Measurements from ENCODE around the gene SYT2.
"Not testable (repeated sequence)": the region's sequence is repeated elsewhere in the genome, so short reads cannot be mapped to it uniquely, and the experiment has no call there.

Gene SYT2

DNA sequence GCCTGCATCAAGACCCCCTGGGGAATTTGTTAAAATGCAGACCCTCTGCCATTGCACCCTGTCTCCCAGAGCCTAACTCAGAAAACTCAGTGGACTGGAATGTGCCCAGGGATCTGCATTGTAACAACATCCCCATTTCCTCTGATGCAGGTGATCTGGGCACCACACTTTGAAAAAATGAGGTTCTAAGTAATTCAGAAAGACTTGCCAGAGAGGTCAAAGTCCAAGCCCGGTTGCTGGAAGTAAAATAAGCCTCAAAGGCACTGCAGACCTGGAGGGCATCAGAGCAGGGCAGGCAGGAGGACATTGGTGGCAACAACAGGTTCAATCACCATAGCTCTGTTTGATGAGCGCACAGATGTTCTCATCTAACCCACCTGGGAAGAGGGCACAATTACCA, 90.7 kb downstream of the SYT2 start:
- DNase-seq: no peak

DNA sequence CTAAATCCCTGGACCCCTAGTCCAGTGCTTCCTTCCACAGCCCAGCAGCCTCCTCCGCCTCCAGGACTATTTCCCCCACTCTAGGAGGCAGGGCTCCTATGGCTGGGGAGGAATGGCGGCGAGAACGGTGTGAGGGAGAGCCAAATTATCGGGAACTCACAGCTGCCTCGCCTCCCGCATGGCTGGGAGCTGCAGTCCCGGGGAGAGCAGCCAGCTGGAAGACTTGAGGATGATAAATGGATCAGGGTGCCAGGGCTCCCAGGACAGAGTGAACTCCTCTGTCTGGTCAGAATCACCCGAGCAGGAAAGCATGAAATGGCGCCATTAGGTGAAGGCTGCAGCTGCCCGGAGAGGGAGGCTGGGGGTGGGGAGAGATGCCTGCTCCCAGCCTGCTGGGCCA, 91.2 kb downstream of the SYT2 start:
- not testable (repeated sequence) for DNase-seq

GRCh38 chr1:202616355-202616915, 93.8 kb downstream of the SYT2 start:
- DNase-seq: no peak

DNA sequence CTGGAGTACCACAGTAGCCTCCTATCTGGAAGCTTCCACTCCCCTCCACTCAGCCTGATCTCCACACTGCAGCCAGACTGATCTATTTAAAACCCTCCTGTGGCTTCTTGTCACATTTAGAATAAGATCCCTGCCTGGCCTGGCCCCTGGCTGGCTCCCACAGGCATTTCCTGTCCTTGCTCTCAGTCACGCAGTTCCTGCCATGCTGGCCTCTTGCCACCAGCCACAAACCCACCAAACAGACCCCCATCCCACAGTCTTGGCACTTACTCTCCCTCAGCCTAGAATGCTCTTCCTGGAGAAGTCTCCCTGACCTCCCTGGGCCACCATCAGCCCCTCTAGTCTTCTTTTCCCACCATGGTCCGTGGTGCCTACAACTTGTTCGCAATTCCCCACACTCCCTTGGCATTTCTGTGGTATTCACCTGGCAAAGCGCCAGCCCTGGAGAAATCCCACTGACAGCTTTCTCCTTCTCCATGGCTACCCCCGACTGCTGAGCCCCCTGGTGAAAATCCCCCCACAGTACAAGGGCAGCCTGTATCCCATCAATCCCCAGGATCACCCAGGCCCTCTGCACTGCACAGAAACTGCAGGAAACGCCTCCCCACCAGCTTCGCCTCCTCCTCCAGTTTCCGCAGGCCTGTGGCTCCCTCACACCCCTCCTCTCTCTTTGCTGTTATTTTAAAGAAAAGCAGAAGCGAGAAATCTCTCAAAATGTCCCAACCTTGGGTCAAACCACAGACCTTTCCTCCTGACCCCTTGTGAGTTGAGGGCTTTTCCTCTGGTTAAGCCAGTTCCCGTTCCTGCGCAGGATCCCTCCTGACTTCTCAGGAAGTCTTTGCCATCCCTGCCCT, 94.5 kb downstream of the SYT2 start:
- no peak for DNase-seq

DNA sequence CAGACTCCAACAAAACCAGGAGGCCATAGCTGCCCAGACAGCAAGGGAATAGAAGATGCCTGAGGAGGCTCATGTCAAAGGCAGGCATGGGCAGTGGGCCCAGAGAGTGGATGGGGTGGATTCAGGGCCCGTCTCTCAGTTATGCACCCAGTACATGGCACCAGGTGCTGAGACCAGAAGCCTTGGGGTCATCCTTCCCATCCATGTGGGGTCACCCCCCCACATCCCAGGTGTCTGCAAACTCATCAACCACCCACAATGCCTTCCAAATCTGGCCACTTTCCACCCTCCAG, 95.1 kb downstream of the SYT2 start:
- DNase-seq: not testable (repeated sequence)

GRCh38 chr1:202614363-202615207, 95.7 kb downstream of the SYT2 start:
- DNase-seq: not testable (repeated sequence)

GRCh38 chr1:202613571-202613970, 96.7 kb downstream of the SYT2 start:
- DNase-seq: no peak

- DNase-seq: not testable (repeated sequence)
Observed at GRCh38 chr1:202612036-202612435, 98.2 kb downstream of the SYT2 start.

- DNase-seq: no peak
Observed at GRCh38 chr1:202605515-202605914, 104.7 kb downstream of the SYT2 start.

DNA sequence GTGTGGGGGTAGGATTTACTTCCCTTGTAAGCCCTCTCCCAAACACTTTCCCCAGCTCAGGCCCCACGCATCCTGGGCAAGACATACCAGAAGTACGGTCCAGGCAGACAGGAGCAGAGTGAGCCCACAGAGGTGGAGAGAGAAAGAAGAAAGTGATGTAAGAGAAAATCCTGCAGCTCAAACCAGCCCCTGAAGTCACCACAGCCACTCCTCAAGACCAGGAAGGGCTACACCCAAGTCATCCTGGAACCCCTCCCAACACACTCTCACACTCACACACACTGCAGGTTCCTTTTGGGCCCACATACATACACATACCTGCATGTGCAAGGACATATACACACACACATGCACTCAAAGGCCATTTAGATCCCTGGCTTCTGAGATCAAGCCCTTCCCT, 106.8 kb downstream of the SYT2 start:
- DNase-seq: no peak

GRCh38 chr1:202600432-202601041, 109.7 kb downstream of the SYT2 start:
- no peak for DNase-seq

GRCh38 chr1:202599669-202600431, 110.4 kb downstream of the SYT2 start:
- peak; percentile 19 to 41 for DNase-seq

DNA sequence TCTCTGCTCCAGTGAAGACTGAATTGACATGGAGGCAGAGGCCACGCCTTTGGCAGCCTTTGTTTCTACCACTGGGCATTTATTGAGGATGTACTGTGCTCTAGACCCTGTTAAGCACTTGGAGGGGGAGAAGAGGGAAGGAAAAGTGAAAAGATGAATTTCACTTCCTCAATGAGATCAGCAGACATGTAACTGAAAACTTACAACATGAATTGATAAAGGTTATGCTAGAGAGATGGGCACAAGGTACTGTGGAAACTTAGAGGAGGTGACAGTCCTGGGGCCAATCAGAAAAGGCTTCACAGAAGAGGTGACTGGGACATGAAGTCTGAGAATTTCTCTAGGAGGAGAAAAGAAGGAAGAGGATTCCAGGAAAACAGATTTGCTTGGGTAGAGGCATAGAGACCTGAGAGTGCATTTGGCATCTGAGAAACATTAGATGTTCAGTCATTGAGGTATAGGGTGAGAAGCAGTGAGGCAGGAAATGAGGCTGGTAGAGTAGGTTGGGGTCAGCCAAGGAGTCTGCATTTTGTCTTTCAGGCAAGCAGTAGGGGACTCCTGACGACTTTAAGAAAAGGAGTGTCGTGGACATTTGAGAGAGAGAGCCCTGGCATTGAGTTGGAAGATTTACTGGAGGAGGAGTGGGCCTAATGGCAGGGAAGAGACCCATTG, 113.0 kb downstream of the SYT2 start:
- DNase-seq: no peak

GRCh38 chr1:202596638-202597037, 113.6 kb downstream of the SYT2 start:
- DNase-seq: no peak

DNA sequence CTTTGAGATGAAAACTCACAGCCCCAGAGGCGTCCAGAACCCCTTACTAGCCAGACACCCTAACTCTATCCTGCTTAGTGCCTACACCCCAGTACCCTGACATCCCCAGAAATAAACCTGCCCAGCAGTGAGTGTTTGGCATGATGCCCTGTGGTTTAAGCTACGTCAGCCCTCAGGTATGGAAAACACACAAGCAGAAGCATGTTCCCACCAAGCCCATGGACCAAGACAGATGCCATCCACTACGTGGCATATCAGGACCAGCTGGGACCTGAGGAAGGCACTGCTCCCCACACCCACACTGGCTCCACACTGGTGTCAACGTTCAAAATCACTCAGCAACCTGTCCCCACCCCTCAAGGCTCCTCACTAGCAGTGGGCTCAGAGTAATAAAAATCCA, 116.4 kb downstream of the SYT2 start:
- DNase-seq: no peak

GRCh38 chr1:202592146-202592545, 118.1 kb downstream of the SYT2 start:
- no peak for DNase-seq

DNA sequence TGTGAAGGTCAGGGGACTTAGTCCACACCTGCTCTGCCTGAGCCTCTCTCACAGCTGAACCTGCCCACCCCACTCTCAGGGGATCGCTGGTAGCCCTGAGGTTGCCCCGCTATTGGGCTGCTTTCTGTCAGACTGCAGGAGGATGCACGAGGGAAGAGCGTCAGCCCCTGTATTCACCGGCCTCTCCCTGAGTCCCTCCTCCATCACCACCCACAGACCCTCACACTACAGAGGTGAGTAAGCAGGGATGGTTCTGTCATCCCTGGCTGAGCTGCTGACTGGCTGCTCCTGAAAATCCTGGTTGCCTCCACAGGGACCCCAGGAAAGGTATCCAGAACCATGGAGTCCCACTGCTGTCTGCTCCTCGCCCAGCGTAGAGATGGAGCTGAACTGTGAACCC, 118.7 kb downstream of the SYT2 start:
- DNase-seq: no peak

DNA sequence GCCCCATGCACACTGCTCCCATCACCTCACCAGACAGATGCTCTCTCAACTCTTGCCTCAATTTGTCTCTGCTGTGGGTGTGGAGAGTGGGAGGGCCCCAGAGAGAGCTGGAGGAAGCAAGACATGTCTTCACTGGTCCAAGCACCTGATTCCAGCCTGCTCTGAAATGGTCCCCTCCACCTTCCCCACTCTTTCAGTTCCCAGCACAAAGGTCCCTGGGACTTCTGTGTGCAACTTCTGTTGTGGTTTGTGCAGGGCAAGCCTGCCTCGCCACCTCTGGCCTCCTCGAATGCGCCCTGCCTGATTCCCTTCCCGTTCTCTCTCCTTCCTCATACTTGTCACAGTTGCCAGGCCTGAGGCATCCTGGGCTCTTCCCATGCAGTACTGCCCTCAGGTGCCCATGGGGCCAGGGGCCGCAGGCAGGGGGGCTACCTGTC, 119.3 kb downstream of the SYT2 start:
- no peak for DNase-seq

DNA sequence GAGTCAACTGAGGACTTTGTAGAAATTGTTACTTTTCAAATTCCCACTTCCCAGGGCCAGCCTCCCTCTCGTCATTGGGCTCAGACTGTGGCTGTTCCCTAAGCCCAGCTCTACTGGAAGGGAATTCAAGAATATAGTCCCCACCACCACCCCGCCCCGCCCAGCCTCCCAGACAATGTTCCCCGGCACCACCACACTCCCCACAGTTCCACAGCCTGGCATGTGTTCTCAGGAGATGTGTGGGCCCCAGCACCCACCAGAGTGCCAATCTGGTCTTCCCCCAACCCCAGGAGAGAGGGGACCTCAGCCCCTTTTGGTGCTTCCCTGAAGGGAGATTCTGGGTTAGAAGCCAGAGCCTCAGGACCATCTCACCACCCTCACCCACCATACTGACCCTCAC, 120.1 kb downstream of the SYT2 start:
- no peak for DNase-seq

GRCh38 chr1:202589190-202589930, 120.9 kb downstream of the SYT2 start:
- no peak for DNase-seq

- no peak for DNase-seq
Observed at GRCh38 chr1:202588503-202589189, 121.6 kb downstream of the SYT2 start.
